GM12891 (cell line): Measurements from ENCODE around the gene VDAC1.
"Not testable (repeated sequence)": the region's sequence is repeated elsewhere in the genome, so short reads cannot be mapped to it uniquely, and the experiment has no call there.

ENCODE experiments used
- POLR2A ChIP-seq: IDR thresholded peaks from 2 replicates; pipeline ENCODE4 v1.6.1; 2011; ENCODE audit warnings: low read depth, low read length, control low read depth
- POLR2AphosphoS5 ChIP-seq: IDR thresholded peaks from 2 replicates; pipeline ENCODE4 v1.6.1; 2011; ENCODE audit warnings: low read depth, low read length, control low read depth

GRCh38 chr5:133956196-133956595 lies 48.6 kb downstream of the VDAC1 start:
- not testable (repeated sequence) for TF ChIP-seq POLR2A, POLR2AphosphoS5
